Caki2 (cell line): ENCODE results near the gene GASK1B. TPM values are rescaled to one million over a fixed set of nuclear protein-coding genes. Genes with fewer than 3 reads are reported as not detected.

Experiments used
- DNase-seq: peaks from one replicate; pipeline ENCODE4 v3.0.0-alpha.2; 2015; ENCODE audit warnings: low read depth
- in situ Hi-C: cut with HindIII; loops from 2 replicates; pipeline ENCODE4 v1.10.0; 2016; ENCODE audit warnings: low sequenced_read_pairs, low pct_unique_long_range_greater_than_20kb, mixed read lengths
- total RNA-seq: library from RNA; depleted of rRNA; stranded (reverse); fragments of >200 nt; shearing (Covaris generic); gene quantifications from 2 replicates; pipeline ENCODE4 v1.2.3, GENCODE V29; 2014; ENCODE audit warnings: low replicate concordance

GASK1B gene
- total RNA-seq, 1 experiment from 2014 or later = 44.9 TPM

GRCh38 chr4:158161551-158162354 lies 11.1 kb downstream of the GASK1B start:
- in situ Hi-C loops = loop anchor here (25.0 kb wide), 1 partner anchor 149 kb away; no protein-coding TSS in a partner anchor
- peak; percentile 95 for DNase-seq

DNA sequence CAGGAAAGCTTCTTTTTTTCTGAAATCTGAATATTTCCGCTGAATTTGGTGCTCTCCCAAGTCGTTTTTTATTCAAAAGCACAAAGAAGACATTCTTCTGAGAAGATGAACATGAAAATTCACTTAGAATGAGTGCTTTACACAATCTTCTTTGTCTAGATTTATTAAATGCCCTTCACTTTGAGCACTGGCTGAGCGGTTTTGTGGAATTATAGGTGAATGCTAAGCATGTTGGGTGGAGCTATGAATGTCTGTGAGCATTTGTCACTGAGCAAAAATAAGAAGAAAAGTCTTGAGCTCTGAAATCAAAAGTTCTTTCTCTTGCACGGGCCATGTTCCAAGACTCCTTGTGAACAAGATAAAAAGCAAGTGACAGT lies 13.1 kb downstream of the GASK1B start:
- DNase-seq = no peak
- in situ Hi-C loops = loop anchor here (25.0 kb wide), 1 partner anchor 147 kb away; no protein-coding TSS in a partner anchor

- in situ Hi-C loops = loop anchor here (25.0 kb wide), 1 partner anchor 147 kb away; no protein-coding TSS in a partner anchor
- DNase-seq = peak; percentile 62
Observed at GRCh38 chr4:158159054-158159717, 13.6 kb downstream of the GASK1B start.

GRCh38 chr4:158157412-158157811 lies 15.4 kb downstream of the GASK1B start:
- DNase-seq = no peak
- in situ Hi-C loops = loop anchor here (25.0 kb wide), 1 partner anchor 145 kb away; no protein-coding TSS in a partner anchor

DNA sequence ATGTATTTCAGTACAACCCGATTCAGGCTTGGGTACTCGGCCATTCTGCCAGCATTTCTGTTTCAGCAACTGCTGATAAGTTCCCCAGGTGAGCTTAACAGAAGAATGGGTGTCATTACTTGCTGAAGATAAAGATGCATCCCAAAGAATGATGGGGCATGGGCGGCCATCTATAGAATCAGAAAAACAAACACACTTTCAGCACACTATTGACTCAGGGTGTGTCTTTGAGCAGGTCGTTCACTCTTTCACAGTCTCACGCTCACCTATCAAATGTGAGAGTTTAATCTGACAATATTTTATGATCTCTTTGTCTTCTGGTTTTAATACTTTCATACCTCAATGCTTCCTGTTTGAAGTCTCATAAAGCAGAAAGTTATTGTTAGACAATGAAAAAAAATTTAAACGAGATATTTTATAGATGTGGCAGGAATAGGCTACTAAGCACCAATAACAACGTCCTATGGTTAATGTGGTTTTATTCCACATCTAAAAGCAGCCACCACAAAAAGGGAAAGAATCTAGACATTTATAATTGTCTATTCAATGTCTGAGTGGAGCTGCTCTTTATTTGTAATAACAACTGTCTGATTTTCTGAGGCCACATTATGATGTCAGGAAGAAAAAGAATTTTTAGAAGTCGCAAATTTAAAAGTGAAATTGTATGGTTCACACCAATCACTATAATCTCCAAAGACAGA lies 17.0 kb downstream of the GASK1B start:
- in situ Hi-C loops = loop anchor here (25.0 kb wide), 1 partner anchor 144 kb away; no protein-coding TSS in a partner anchor
- no peak for DNase-seq

- in situ Hi-C loops = no loop called here
- no peak for DNase-seq
Observed at GRCh38 chr4:158147151-158147550, 25.7 kb downstream of the GASK1B start.

- in situ Hi-C loops = no loop called here
- DNase-seq = no peak
Observed at GRCh38 chr4:158146736-158147135, 26.1 kb downstream of the GASK1B start.

DNA sequence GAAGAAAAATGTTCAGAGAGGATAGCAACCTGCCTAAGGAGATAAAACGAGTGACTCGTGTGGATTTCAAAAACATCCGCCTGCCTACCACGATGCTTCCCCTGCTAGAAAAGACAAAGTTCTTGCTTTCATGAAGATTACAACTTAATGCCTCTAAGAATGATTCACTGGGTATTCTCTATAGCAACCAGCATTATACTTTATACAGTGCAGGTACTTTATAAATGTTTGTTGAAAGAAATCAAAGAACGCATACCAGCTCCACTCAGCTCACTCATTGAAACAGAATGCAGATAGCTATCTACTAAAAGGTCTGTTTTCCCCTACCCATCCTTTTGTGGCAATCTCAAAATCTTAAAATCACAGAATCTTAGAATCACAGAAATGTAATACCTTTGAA lies 33.7 kb downstream of the GASK1B start:
- DNase-seq = peak; percentile 47
- in situ Hi-C loops = no loop called here

DNA sequence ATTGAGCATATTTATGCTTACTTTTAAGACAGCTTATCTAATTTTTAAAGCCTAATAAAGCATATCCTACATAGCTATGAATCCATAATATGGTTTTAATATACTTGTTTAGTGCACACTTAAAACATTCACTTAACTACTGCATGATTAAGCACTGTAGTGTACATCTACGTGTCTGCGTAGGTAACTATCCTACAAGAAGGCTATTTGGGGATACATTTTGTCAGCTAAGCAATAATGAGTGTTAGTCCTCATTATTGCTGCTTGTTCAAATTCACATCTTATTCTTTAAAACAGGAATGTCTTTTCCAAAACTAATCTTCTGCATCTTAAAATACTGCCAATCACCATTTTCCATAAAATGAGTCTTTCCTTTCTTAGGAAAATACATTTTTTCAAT lies 38.6 kb downstream of the GASK1B start:
- in situ Hi-C loops = no loop called here
- no peak for DNase-seq

- no peak for DNase-seq
- in situ Hi-C loops = no loop called here
Observed at GRCh38 chr4:158133551-158133950, 39.3 kb downstream of the GASK1B start.

DNA sequence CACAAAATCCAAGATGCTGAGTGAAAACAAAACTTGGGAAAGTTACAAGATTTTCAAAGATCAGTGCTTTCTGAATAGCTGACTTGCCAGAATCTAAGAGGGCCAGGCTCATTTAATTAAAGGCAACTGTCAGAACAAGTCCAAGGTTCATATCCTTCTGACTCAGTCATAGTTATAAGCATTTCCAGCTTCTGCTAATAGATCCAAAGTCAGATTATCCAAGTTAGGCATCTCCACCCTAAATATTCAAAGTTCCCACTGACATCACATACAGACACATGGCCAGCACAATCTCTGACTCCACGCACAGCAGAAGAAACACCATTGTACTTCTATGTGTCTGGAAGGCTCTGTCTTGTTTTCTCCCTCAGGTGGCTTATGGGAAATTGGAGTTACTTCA lies 41.8 kb downstream of the GASK1B start:
- in situ Hi-C loops = no loop called here
- DNase-seq = no peak

DNA sequence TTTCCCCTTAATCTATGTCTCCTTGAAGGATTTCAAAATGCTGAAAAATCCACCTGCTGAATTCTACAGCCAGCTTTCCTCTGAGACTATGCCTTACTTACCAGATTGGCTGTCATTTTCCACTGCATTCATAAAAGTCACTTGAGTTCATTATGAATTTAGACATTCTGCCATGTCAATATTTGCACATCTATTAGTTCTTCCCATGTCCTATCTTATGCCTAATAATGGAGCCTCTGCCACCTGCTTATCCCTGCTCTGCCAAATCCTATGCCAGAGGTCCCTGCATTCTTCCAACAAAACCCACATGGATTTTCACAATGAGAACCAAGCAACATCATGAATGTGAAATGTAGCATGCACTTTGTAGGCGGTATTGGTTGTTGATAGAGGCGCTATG lies 42.6 kb downstream of the GASK1B start:
- DNase-seq = no peak
- in situ Hi-C loops = no loop called here

GRCh38 chr4:158129694-158130093 lies 43.1 kb downstream of the GASK1B start:
- in situ Hi-C loops = no loop called here
- peak; percentile 28 for DNase-seq

DNA sequence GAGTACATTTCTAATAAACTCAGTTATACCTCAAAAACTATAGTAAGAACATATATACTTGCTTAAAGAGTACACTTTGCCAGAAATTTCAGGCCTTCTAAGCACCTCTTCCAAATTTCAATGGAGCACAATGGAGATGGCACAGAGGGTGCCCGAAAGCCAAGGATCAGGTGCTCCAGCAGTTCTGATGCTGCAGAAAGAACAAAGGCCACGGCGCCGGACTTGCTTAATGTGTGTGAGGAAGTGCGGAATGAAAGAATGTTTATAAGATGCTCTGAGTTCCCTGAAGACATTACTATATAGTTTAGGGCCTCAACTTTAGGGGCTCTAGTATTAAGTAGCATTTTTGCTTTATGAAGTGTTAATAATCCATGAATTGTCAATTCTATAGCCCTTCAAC lies 44.3 kb downstream of the GASK1B start:
- no peak for DNase-seq
- in situ Hi-C loops = no loop called here

GRCh38 chr4:158125310-158125709 lies 47.5 kb downstream of the GASK1B start:
- DNase-seq = no peak
- in situ Hi-C loops = no loop called here
